NT2/D1 (cell line): ENCODE data around the gene SHC2.

Experiments
- SUZ12 ChIP-seq: IDR thresholded peaks from 2 replicates; pipeline ENCODE4 v1.6.1; 2011; ENCODE audit not compliant: insufficient read length, insufficient read depth; ENCODE audit errors: extremely low read depth
- YY1 ChIP-seq: IDR thresholded peaks from 2 replicates; pipeline ENCODE4 v1.6.1; 2011; ENCODE audit not compliant: insufficient read length, insufficient read depth
- ZNF274 ChIP-seq: IDR thresholded peaks from 2 replicates; pipeline ENCODE4 v1.6.1; 2011; ENCODE audit warnings: mild to moderate bottlenecking, low read depth, low read length

- TF ChIP-seq ZNF274: no peak
- TF ChIP-seq YY1: no peak
- no peak for TF ChIP-seq SUZ12
Observed at GRCh38 chr19:428149-428548, 32.7 kb downstream of the SHC2 start.
